Urinary bladder (tissue), 4 donors: Measurements from ENCODE around the gene SLIT2. TPM values are rescaled to one million over a fixed set of nuclear protein-coding genes. Genes with fewer than 3 reads are reported as not detected.

Experiments used
- DNase-seq: peaks from one replicate; pipeline ENCODE4 v3.0.0-alpha.2; 2015; ENCODE audit errors: extremely low spot score
- H3K27ac ChIP-seq: one replicate; pipeline ENCODE4 v1.5.1; 2013; ENCODE audit warnings: low read depth, mild to moderate bottlenecking, moderate library complexity
- H3K36me3 ChIP-seq: one replicate; pipeline ENCODE4 v1.6.1; 2013; ENCODE audit warnings: mild to moderate bottlenecking, moderate library complexity; ENCODE audit not compliant: insufficient read depth
- H3K4me1 ChIP-seq: one replicate; pipeline ENCODE4 v1.6.1; 2013; ENCODE audit warnings: mild to moderate bottlenecking, moderate library complexity; ENCODE audit not compliant: insufficient read depth
- H3K4me3 ChIP-seq: one replicate; pipeline ENCODE4 v1.5.1; 2013; ENCODE audit warnings: low read depth, low read length
- WGBS: extraction: QIAGEN DNeasy Blood & Tissue Kit; methylation state at CpG from one replicate; pipeline ENCODE4 v1.1.7; 2013; 5-methylcytosine and 5-hydroxymethylcytosine counted together
- polyA plus RNA-seq: library from polyadenylated mRNA; stranded (reverse); fragments of 200-250 nt; gene quantifications from one replicate; pipeline ENCODE4 v1.2.3, GENCODE V29; 2013
- total RNA-seq: library from RNA; depleted of rRNA; stranded (reverse); fragments of >200 nt; gene quantifications from one replicate; pipeline ENCODE4 v1.2.3, GENCODE V29; 2014
- donor health status: healthy with polysubstance abuse.
- donor health status: healthy.

Gene SLIT2
- total and polyA plus RNA-seq, 2 donors, result 30.5 to 125 TPM

DNA sequence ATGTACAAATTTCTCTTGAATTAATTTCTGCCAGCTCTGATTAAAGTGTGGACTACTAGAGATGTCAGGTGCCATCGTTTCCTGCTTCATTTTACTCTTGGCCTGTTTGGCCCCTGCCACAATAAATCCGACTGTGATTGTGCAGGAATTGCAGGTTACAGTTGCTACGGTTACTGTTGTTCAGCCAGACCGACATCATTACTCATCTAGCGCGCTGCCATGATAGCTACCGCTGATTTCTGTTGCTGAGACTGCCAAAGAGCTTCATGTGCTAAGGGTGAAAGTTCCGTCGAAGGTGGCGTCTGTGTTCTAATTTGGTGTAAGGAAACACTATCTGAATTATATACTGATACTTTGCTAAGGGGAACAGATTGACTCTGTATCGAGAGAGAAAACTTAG lies 22.1 kb downstream of the SLIT2 start:
- WGBS, result 80% methylated on average over 11 of the region's 11 CpGs
- DNase-seq, result no peak
- H3K27ac ChIP-seq, result no peak overlapping the region
- no peak overlapping the region for H3K4me3 ChIP-seq
- H3K4me1 ChIP-seq, result no peaks in the 10 kb centered on the region
- H3K36me3 ChIP-seq, result no peaks in the 10 kb centered on the region

- 59% methylated on average over 5 of the region's 5 CpGs for WGBS
- Histone ChIP-seq H3K4me1 (no peaks in the 10 kb centered on the region), H3K4me3 (no peak overlapping the region), H3K36me3 (no peaks in the 10 kb centered on the region), H3K27ac (no peak overlapping the region)
- DNase-seq, result no peak
These were observed 25.1 kb downstream of the SLIT2 start for GRCh38 chr4:20276848-20277247.

DNA sequence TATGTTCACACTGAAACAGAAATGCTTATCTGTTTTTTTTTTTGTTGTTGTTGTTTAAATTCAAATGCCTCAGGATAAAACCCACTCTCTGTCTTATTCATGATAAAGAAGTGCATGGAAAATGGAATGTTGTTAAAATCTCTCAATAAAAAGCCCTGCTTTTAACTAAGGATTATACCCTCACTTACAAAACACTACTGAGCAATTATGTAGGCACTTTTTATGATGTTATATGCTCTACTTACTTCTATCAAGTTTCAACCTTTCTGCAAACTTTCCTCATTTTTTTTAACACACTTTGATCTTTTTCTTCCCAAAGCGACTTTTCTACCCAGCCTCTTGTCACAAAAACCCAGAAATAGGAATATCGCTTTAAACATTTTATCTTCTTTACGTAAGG lies 26.5 kb downstream of the SLIT2 start:
- no peak for DNase-seq
- H3K27ac ChIP-seq, result no peak overlapping the region
- no peaks in the 10 kb centered on the region for H3K36me3 ChIP-seq
- no peaks in the 10 kb centered on the region for H3K4me1 ChIP-seq
- 93% methylated on average over 3 of the region's 3 CpGs for WGBS
- no peak overlapping the region for H3K4me3 ChIP-seq

GRCh38 chr4:20279381-20279780 lies 27.7 kb downstream of the SLIT2 start:
- Histone ChIP-seq H3K4me3 (no peak overlapping the region), H3K27ac (no peak overlapping the region), H3K36me3 (no peaks in the 10 kb centered on the region), H3K4me1 (no peaks in the 10 kb centered on the region)
- no peak for DNase-seq
- WGBS, result 95% methylated on average over 1 of the region's 1 CpG

- H3K36me3 ChIP-seq, result no peaks in the 10 kb centered on the region
- H3K27ac ChIP-seq, result no peak overlapping the region
- no peak overlapping the region for H3K4me3 ChIP-seq
- H3K4me1 ChIP-seq, result no peaks in the 10 kb centered on the region
- 49% methylated on average over 2 of the region's 2 CpGs for WGBS
- DNase-seq, result no peak
These were observed 29.7 kb downstream of the SLIT2 start for GRCh38 chr4:20281453-20281852.

DNA sequence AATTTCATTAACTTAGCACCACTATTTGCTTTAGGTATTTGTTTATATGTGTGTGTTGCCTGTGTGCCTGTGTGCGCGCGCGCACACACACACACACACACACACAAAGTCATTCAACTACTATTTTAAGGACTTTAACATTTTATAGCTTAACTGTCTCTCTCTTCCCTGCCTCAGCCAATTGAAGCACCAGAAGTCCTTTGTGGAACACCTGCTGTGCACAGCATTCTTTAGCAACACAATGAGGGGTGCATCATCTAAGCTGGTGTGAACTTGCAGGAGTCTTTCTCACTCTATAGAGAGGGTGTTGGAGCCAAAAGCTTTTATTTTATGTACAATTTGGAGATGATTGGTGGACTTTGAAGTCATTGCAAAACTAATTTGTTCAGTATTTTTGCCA lies 31.3 kb downstream of the SLIT2 start:
- no peak for DNase-seq
- no peaks in the 10 kb centered on the region for H3K4me1 ChIP-seq
- H3K36me3 ChIP-seq, result no peaks in the 10 kb centered on the region
- no peak overlapping the region for H3K4me3 ChIP-seq
- WGBS, result 82% methylated on average over 4 of the region's 4 CpGs
- no peak overlapping the region for H3K27ac ChIP-seq

DNA sequence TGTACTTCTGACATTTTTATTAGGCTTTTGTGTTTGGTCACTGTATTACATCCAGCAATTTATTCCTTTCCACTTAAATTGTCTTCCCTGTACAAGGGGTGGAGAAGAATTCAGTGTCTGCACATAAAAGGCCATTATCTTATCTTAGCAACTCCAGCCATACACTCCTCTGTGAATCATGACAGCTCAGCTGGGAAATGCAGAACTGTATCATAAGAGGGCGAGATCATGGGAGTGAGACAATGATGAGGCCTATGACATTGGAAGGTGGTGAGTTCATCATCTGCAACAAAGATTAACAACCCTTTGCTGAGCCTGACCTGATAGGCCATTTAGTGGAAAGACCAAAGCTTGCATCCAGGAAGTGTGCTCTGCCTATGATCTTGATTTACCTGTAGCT lies 33.3 kb downstream of the SLIT2 start:
- no peak overlapping the region for H3K27ac ChIP-seq
- WGBS, result 69% methylated on average over 1 of the region's 1 CpG
- H3K4me1 ChIP-seq, result peaks cover 2% of the 10 kb centered on the region
- no peak overlapping the region for H3K4me3 ChIP-seq
- no peak for DNase-seq
- no peaks in the 10 kb centered on the region for H3K36me3 ChIP-seq

- WGBS, result over 99% methylated on average over 2 of the region's 2 CpGs
- H3K4me3 ChIP-seq, result no peak overlapping the region
- no peaks in the 10 kb centered on the region for H3K36me3 ChIP-seq
- no peak overlapping the region for H3K27ac ChIP-seq
- peaks cover 2% of the 10 kb centered on the region for H3K4me1 ChIP-seq
- no peak for DNase-seq
These were observed 35.5 kb downstream of the SLIT2 start for GRCh38 chr4:20287246-20287645.

- peaks cover 2% of the 10 kb centered on the region for H3K4me1 ChIP-seq
- WGBS, result 90% methylated on average over 8 of the region's 8 CpGs
- no peak overlapping the region for H3K4me3 ChIP-seq
- no peak for DNase-seq
- no peaks in the 10 kb centered on the region for H3K36me3 ChIP-seq
- no peak overlapping the region for H3K27ac ChIP-seq
These were observed 36.4 kb downstream of the SLIT2 start for GRCh38 chr4:20288047-20288650.

GRCh38 chr4:20288846-20289512 lies 37.3 kb downstream of the SLIT2 start:
- no peaks in the 10 kb centered on the region for H3K36me3 ChIP-seq
- 83% methylated on average over 2 of the region's 2 CpGs for WGBS
- H3K4me1 ChIP-seq, result peaks cover 2% of the 10 kb centered on the region
- no peak overlapping the region for H3K27ac ChIP-seq
- no peak for DNase-seq
- H3K4me3 ChIP-seq, result no peak overlapping the region

GRCh38 chr4:20289782-20290181 lies 38.1 kb downstream of the SLIT2 start:
- Histone ChIP-seq H3K36me3 (no peaks in the 10 kb centered on the region), H3K27ac (no peak overlapping the region), H3K4me1 (peaks cover 2% of the 10 kb centered on the region), H3K4me3 (no peak overlapping the region)
- DNase-seq, result no peak
- 96% methylated on average over 3 of the region's 3 CpGs for WGBS

DNA sequence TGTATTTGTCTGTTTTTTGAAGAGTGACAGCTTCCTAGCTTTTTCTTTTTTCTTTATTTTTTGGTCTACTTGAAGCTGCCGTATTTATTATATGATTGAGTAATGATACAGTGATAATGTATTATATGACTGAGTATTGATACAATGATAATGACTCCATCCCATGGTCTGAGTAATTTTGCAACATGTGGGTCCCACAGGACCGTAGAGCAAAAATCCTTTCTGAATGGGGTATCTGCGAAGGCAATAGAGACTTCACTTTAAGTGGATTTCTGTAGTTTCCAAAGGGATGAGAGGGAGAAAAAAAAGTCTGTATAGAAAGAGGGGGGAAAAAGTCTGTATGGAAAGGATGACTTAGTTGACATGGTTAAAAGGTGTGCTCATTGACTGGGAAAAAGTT lies 41.0 kb downstream of the SLIT2 start:
- Histone ChIP-seq H3K36me3 (no peaks in the 10 kb centered on the region), H3K27ac (no peak overlapping the region), H3K4me1 (peaks cover 2% of the 10 kb centered on the region), H3K4me3 (no peak overlapping the region)
- no peak for DNase-seq
- 88% methylated on average over 3 of the region's 3 CpGs for WGBS

GRCh38 chr4:20297261-20297660 lies 45.6 kb downstream of the SLIT2 start:
- DNase-seq, result no peak
- Histone ChIP-seq H3K4me1 (no peaks in the 10 kb centered on the region), H3K27ac (no peak overlapping the region), H3K36me3 (no peaks in the 10 kb centered on the region), H3K4me3 (no peak overlapping the region)
- WGBS, result 31% methylated on average over 2 of the region's 2 CpGs

DNA sequence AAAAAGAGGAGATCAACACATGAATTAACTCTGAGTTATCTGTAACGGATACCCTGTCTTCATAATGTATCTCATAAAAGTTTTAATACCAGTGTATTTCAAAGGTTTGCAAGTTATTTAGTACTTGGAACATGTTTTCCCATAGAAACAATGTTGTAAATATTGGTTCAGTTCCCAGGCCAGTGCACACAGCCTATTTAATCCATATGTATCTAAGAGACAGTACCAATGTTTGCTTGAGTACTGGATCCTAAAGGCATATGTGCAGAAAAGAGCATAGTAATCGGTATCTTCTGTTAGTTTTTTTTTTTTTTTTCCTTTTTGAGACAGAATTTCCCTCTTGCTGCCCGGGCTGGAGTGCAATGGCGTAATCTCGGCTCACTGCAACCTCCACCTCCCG lies 46.1 kb downstream of the SLIT2 start:
- DNase-seq, result peak; percentile 39

More for the DNA sequence above, 46.1 kb downstream of the SLIT2 start:
- WGBS, result 73% methylated on average over 6 of the region's 6 CpGs
- H3K4me3 ChIP-seq, result no peak overlapping the region
- H3K4me1 ChIP-seq, result no peaks in the 10 kb centered on the region
- H3K36me3 ChIP-seq, result no peaks in the 10 kb centered on the region
- no peak overlapping the region for H3K27ac ChIP-seq
